Spinal cord (tissue), 10 donors: ENCODE measurements around the gene RHOJ. TPM values are rescaled to one million over a fixed set of nuclear protein-coding genes. Genes with fewer than 3 reads are reported as not detected.

Source experiments
- DNase-seq, 6 donors: peaks; one replicate each; pipeline versions ENCODE4 v3.0.0 to v3.0.0-alpha.2; 2013 to 2015; ENCODE audit warnings: low spot score in 6 of 6, low read depth in 4 of 6
- H3K27ac ChIP-seq: one replicate; pipeline ENCODE4 v1.5.1; 2013; ENCODE audit warnings: low read depth, low read length, control low read depth
- H3K27me3 ChIP-seq: one replicate; pipeline ENCODE4 v1.6.1; 2013; ENCODE audit warnings: low read length; ENCODE audit not compliant: control insufficient read depth, insufficient read depth
- H3K36me3 ChIP-seq: one replicate; pipeline ENCODE4 v1.6.1; 2013; ENCODE audit warnings: low read length; ENCODE audit not compliant: control insufficient read depth, insufficient read depth
- H3K4me1 ChIP-seq: one replicate; pipeline ENCODE4 v1.6.1; 2013; ENCODE audit warnings: low read length; ENCODE audit not compliant: control insufficient read depth, insufficient read depth
- H3K4me3 ChIP-seq: one replicate; pipeline ENCODE4 v1.5.1; 2013; ENCODE audit warnings: low read depth, low read length, control low read depth
- H3K9me3 ChIP-seq: one replicate; pipeline ENCODE4 v1.6.1; 2013; ENCODE audit warnings: low read length; ENCODE audit not compliant: control insufficient read depth, insufficient read depth
- WGBS: methylation state at CpG from one replicate; pipeline ENCODE4 v1.1.5; 2013; ENCODE audit warnings: missing lambda C conversion rate; ENCODE audit not compliant: insufficient coverage; 5-methylcytosine and 5-hydroxymethylcytosine counted together
- polyA plus RNA-seq, 2 donors: library from polyadenylated mRNA; unstranded; fragments of 120-200 nt; gene quantifications; one replicate each; pipeline ENCODE4 v1.2.1, GENCODE V29; 2013; ENCODE audit not compliant: insufficient read length in 2 of 2
- total RNA-seq, 2 donors: library from RNA; depleted of rRNA in 1 of 2; stranded (reverse); fragments of 120-200 nt in 1 of 2; fragments of >200 nt in 1 of 2; gene quantifications; one replicate each; pipeline versions ENCODE4 v1.2.3 to v1.2.4, GENCODE V29; 2013 to 2014
- donor health status: healthy.

RHOJ gene
- total and polyA plus RNA-seq, 4 donors = 11.9 to 29.6 (median 21.9) TPM

DNA sequence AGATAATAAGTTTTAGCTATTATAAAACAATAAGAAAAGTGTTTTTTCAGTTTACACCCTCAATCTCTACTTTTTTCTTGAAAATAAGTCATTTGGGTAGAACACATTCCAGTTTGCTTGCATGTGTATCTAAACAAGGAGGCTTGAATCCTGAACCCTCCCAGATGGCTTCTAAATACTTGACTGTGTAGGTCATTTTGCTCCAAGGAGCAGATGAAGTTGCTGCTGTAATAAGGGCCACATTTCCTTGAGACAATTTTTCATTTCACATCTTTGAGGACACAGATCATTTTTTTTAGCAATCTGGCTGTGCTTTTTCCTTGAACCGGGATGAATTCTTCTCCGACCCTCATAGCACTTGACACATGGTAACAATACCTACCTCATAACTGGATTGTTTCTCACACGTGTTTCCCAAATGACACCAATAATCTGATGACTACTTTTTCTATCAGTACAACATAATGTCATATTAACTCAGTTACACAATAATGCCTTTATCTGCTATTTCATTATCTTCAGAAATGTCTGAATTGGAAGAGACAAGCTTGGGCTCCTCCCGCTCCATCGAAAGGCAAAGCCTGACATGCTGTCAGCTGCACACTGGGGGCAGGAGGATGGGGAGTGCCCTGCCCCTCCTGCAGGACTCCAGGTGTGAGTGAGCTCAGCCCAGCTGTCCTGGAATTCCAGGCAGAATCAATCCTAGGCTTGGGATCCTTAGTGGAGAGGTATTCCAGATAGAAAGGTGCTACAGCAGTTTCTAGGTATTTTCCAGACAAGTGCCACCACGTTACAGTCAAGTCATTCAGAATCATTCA, 83.6 kb downstream of the RHOJ start:
- H3K4me3 ChIP-seq = no peak overlapping the region
- 88% methylated on average over 6 of the region's 6 CpGs for WGBS
- no peak overlapping the region for H3K27ac ChIP-seq
- peaks cover 6% of the 10 kb centered on the region for H3K36me3 ChIP-seq
- no peak for DNase-seq
- H3K9me3 ChIP-seq = no peaks in the 10 kb centered on the region
- H3K27me3 ChIP-seq = no peaks in the 10 kb centered on the region
- H3K4me1 ChIP-seq = no peaks in the 10 kb centered on the region

DNA sequence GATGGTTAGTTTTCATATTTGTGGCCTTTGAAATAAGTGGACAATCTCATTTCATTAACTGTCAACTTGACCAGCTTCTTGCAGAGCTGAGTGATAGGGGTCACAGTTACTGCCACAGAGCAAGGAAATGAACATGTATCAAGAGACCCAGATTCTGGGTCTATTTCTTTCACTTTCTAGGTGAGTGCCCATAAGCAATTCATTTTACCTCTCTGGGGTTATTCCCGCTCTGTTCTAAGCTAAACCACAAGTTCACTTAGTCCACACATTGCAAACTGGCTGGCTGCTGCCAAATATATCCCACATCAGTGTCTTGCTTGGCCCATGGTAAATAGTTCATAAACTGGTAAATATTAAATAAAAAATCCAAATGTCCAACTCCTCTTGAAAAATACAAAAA, 84.6 kb downstream of the RHOJ start:
- no CpG with 5 or more reads among the region's 1 CpG for WGBS
- Histone ChIP-seq H3K36me3 (peaks cover 6% of the 10 kb centered on the region), H3K4me1 (no peaks in the 10 kb centered on the region), H3K9me3 (no peaks in the 10 kb centered on the region), H3K27me3 (no peaks in the 10 kb centered on the region), H3K27ac (no peak overlapping the region), H3K4me3 (no peak overlapping the region)
- DNase-seq = no peak

DNA sequence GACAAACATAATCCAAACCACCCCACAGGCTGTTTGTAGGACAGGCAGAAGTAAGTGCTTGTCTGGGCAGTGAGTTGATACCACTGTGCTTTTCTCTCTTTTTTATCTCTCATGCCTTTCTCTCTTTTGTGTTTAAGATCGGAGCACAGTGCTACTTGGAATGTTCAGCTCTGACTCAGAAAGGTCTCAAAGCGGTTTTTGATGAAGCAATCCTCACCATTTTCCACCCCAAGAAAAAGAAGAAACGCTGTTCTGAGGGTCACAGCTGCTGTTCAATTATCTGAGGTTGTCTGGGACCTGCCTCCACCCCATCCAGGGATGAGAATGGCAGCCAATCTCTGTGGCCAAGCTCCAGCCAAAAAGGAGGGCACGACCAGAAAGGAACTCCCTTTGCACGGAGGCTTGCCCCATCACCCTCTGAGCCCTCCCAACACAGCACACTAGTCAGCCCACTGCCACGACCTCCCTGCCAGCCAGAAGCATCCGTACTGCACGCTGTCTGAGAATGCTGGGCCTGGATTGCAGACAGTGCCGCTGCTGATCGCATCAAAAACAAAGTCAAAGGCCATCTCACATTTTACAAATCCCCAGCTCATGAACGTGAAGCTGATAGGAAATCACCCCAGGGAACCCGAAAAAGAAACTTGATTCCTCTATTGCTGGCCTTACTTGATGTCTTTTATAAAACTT, 86.6 kb downstream of the RHOJ start:
- H3K4me3 ChIP-seq = no peak overlapping the region
- no peaks in the 10 kb centered on the region for H3K27me3 ChIP-seq
- H3K27ac ChIP-seq = no peak overlapping the region
- H3K4me1 ChIP-seq = no peaks in the 10 kb centered on the region
- H3K9me3 ChIP-seq = no peaks in the 10 kb centered on the region
- no peak for DNase-seq
- 72% methylated on average over 8 of the region's 12 CpGs for WGBS
- H3K36me3 ChIP-seq = peaks cover 6% of the 10 kb centered on the region

DNA sequence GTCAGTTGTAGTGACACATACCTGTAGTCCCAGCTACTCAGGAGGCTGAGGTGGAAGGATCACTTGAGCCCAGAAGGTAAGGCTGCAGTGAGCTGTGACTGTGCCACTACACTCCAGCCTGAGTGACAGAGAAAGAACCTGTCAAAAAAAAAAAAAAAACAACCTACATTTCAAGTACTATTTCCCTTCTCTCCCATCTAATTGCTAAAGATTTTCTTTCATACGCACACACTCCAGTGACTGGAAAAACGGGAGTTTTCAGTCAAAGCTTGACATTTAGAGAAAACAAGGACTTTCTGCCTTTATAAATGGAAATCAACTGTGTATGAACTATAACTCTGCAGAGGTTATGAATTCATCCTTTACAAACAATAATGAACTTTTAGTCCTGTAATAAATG, 88.6 kb downstream of the RHOJ start:
- DNase-seq = no peak
- Histone ChIP-seq H3K4me1 (no peaks in the 10 kb centered on the region), H3K4me3 (no peak overlapping the region), H3K9me3 (no peaks in the 10 kb centered on the region), H3K27ac (no peak overlapping the region), H3K36me3 (peaks cover 6% of the 10 kb centered on the region), H3K27me3 (no peaks in the 10 kb centered on the region)
- no CpG with 5 or more reads among the region's 2 CpGs for WGBS

DNA sequence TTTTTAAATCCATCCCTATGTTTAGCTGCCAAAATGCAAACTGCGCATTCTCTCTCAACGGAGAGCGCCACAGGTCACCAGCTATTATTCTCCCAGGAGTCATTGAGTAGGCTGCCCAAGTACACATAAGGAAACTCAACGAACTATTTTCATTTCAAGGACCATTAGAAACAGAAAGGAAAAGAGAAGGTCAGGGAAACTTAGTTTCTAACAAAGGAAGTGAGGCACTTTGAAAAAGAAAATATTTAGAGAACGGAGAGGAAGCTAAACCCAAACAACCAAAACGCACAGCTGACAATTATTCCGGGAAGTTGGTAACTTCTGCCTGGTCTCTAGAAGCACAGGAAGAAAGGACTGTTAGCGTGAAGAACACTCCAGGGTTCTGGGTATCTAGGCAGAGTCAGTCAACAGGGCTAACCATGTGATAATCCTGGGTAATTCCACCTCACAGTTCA, 91.0 kb downstream of the RHOJ start:
- peak in 2 of 6 donors; percentile 47 to 55 for DNase-seq
- H3K27me3 ChIP-seq = no peaks in the 10 kb centered on the region
- peak overlapping the region; percentile 85 for H3K27ac ChIP-seq
- WGBS = 75% methylated on average over 2 of the region's 8 CpGs
- H3K4me3 ChIP-seq = peak overlapping the region; percentile 14
- no peaks in the 10 kb centered on the region for H3K9me3 ChIP-seq
- peaks cover 3% of the 10 kb centered on the region for H3K36me3 ChIP-seq
- peaks cover 8% of the 10 kb centered on the region for H3K4me1 ChIP-seq

DNA sequence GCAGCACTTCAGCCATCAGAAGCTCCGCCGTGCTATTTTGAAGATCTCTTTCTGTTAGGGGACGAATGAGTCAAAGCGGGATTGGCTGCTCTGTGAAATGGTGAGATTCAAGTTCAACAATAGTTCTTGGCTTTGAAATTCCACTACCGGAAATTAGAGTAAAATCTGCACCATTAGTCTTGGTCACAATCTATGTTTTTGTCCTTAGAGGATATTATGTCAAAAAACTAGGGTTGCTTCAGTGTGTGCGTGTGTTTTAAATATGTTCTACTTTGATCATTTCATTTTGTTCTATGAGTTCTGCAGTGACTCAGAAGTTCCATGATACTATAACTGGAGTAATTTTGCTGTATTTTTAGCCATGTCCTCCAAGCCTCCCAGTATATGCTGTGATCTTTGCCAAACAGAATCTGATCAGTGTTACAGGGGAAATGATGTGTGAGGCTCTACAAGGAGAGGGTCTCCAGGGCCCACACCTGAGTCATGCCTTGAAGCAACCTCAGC, 91.9 kb downstream of the RHOJ start:
- Histone ChIP-seq H3K27me3 (no peaks in the 10 kb centered on the region), H3K4me1 (peaks cover 8% of the 10 kb centered on the region), H3K9me3 (no peaks in the 10 kb centered on the region), H3K27ac (peak overlapping the region; percentile 85), H3K36me3 (no peaks in the 10 kb centered on the region), H3K4me3 (no peak overlapping the region)
- 100% methylated on average over 1 of the region's 6 CpGs for WGBS
- no peak for DNase-seq

DNA sequence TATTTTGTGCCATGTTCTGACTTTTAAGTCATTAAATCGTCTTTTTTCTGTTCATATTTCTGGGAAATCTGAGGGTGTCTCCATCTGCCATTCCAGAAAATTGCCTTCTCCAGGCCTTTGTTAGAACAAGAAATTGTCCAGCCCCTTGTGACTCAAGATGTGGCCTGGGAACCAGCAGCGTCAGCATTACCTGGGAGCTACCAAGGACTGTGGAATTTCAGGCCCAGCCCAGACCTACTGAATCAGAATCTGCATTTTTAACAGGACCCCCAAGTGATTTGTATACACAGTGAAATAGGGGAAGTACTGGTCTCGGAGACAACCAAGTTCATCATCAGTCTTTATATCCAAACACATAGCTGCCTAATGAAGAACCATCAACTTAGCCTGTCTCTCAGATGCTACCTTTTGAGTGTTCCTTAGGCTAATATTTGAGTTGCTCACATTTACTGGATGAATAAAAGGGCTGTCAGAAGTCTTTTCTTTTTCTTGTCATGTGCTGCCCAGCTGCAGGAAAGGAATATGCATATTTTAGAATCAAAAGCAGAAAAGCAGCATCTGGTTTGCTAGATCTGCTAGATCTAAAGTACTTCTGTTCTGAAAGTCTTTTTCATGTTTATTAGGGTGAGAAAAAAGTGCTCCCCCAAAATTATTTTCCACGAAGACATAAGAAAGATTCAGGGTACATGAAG, 93.3 kb downstream of the RHOJ start:
- peaks cover 15% of the 10 kb centered on the region for H3K4me1 ChIP-seq
- 79% methylated on average over 2 of the region's 4 CpGs for WGBS

DNA sequence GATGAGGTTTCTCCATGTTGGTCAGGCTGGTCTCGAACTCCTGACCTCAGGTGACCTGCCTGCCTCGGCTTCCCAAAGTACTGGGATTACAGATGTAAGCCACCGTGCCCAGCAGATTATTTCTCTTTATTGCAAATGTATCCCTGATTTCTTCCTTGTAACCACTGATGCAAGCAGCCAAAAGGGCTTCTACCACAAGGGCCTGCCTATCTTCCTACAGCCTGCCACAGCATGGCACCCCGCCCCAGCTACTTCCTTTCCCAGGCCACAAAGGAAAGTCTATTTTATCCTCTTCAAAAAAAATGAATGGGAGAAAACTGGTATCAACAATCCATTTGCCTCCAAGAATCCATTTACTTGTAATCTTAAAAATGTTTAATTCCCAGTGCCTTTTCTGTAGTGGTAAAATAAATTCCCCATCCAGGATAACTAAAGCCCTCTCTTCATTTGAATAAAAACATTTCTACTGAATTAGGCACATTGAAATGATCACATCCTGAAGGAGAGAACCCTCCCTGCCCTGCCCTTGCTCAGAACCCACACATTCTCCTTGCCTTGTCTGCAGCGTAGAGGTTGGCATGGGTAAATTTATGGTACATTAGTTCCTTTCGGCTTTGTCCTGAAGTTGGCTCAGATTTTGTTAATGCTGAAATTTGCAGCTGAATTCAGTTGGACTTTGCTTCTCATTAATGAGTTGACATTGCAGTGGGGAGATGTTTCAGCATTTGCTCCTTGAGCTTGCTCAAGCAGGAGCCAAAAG, 95.3 kb downstream of the RHOJ start:
- Histone ChIP-seq H3K36me3 (no peaks in the 10 kb centered on the region), H3K27me3 (no peaks in the 10 kb centered on the region), H3K4me1 (peaks cover 15% of the 10 kb centered on the region), H3K9me3 (no peaks in the 10 kb centered on the region), H3K4me3 (no peak overlapping the region), H3K27ac (no peak overlapping the region)
- 42% methylated on average over 2 of the region's 6 CpGs for WGBS
- DNase-seq = peak in 2 of 6 donors; percentile 39 to 63

More for the DNA sequence above, 93.3 kb downstream of the RHOJ start:
- no peak for DNase-seq
- Histone ChIP-seq H3K27ac (no peak overlapping the region), H3K9me3 (no peaks in the 10 kb centered on the region), H3K4me3 (no peak overlapping the region), H3K36me3 (no peaks in the 10 kb centered on the region), H3K27me3 (no peaks in the 10 kb centered on the region)

DNA sequence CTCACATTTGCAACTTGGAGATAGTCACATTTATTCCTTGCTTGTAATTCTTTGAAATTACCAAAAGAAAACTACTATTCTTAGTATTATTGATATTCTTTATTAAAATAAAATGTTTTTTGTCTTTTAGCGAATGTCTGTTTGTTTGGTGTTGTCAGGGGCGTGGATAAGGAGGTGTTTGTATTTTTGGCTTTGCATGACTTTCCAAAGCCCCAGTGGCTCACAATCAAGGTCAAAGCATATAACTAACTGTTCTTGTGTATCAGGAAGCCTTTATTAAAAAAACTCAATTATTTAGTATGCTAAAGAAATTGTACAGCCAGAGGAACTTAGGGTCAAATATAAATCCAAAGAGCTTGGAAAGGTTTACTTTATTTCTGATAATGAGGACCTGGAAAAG, 96.6 kb downstream of the RHOJ start:
- Histone ChIP-seq H3K27me3 (no peaks in the 10 kb centered on the region), H3K4me3 (no peak overlapping the region)
- no CpG with 5 or more reads among the region's 2 CpGs for WGBS

More for the DNA sequence above, 96.6 kb downstream of the RHOJ start:
- H3K36me3 ChIP-seq = no peaks in the 10 kb centered on the region
- H3K4me1 ChIP-seq = peaks cover 15% of the 10 kb centered on the region
- DNase-seq = no peak
- H3K27ac ChIP-seq = no peak overlapping the region
- H3K9me3 ChIP-seq = no peaks in the 10 kb centered on the region
